ENCODE data around the gene MAU2.
A peak's percentile ranks its signal among the peaks of the same experiment; 100 is the strongest.

MAU2 gene

DNA sequence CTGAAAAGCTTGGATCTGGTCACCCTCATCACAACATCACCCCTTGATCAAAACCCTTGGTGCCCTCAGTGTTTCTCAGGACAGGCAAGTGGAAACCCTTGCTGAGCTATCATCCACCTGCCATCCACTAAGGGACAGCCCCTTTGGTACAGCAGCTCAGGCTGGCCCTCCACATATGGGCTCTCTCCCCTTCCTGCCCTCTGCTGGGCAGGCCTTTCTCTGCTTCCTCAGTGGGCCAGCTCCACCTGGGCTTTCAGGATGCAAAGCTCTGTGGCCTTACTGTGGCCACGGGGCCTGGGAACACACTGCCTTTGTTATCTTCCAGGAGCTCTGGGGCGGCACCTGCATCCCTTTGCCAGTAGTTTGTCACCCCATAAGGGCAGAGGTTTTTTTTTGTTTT, 5.2 kb upstream of the MAU2 start:
- DNase-seq, result no peak

DNA sequence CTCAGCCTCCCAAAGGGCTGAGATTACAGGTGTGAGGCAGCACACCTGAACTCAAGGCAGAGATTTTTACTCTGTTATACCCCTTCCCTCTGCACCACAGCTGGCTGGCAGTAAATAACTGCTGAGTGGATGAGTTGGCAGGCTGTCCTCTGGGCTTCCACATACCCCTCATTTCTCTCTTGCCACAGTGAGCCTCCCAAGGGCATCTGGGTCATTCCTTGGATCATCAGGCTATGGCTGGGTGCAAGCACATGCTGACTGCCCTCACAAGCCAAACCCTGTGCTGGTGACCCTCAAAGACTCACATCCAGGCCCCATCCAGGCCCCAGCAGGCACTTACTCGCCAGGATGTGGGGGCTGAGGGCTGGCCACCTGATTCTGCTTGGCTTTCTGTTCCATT, 4.5 kb upstream of the MAU2 start:
- no peak for DNase-seq

DNA sequence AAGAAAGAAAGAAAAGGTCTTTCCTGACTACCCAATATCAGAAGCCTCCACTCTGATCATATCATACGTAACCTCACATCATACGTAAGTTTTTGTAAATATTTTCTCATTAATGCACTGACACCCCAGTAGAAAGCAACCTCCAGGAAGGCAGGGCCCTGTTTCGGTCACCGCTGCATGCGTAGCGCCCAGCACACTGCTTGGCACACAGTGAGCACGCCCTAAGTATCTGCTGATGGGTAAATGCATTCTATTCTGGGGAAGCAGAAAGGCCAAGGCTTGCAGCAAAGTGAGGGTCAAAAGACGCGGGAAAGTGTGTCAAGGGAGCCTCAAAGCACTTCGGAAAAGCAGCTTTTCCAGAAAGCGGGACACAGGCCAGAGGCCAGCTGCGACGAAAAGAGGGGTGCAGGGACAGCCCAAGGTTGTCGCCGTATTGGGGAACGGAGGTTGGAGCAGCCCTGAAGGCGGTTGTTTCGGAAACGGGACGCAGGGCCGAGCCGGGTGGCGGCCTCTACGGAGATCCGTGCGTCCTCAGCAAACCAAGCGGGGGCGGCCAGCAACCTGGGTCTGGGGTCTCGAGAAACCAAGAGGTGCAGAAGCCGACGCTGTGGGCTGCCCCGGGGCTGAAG, 783 bp upstream of the MAU2 start:
- peak in 1 of 2 donors; percentile 5 for DNase-seq

- peak in 1 of 2 donors; percentile 4 for DNase-seq
These were observed 530 bp downstream of the MAU2 start for GRCh38 chr19:19321141-19321577.

GRCh38 chr19:19324059-19324770, 3.6 kb downstream of the MAU2 start:
- no peak for DNase-seq

DNA sequence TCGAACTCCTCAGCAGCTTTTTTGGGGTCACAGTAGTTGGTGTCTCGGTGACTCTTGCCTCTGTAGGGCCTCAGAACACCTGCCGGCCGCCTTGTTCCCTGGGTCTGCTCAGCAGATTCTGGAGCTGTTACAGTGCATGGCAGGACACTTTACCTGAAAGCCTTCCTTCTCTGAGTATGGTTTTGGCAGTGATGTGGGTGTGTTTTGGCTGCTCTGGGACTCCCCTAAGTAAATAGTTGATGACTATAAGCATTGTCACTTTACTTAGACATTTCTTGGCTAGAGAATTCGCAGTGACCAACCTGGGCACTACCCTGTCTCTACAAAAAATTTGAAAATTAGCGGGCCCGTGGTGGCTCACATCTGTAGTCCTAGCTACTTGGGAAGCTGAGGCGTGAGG, 7.0 kb downstream of the MAU2 start:
- no peak for DNase-seq

DNA sequence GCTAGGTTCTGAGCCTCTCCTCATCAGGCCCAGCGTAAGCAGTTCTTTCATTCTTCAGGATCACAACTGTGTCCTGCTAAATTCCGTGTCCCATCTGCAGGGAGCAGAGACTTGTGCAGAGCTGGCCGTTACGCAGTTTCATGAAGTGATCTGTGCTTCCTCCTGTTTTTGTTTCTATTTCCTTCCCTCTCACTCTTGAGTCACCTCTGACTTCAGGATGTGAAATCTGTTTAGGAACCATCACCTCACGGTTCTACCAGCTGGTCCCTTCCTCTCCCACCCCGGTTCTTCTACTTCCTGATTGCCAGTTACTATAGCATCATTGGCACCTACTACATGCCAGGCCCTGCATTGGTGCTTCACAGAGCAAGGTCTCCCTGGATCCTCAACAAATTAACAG, 8.5 kb downstream of the MAU2 start:
- peak in 1 of 2 donors; percentile 17 for DNase-seq

- DNase-seq, result no peak
These were observed 13.7 kb downstream of the MAU2 start for GRCh38 chr19:19334063-19334988.

- no peak for DNase-seq
These were observed 14.3 kb downstream of the MAU2 start for GRCh38 chr19:19334989-19335344.

GRCh38 chr19:19335408-19336158, 15.0 kb downstream of the MAU2 start:
- DNase-seq, result no peak

GRCh38 chr19:19336597-19336996, 16.0 kb downstream of the MAU2 start:
- no peak for DNase-seq

- no peak for DNase-seq
These were observed 16.5 kb downstream of the MAU2 start for GRCh38 chr19:19337120-19337519.

DNA sequence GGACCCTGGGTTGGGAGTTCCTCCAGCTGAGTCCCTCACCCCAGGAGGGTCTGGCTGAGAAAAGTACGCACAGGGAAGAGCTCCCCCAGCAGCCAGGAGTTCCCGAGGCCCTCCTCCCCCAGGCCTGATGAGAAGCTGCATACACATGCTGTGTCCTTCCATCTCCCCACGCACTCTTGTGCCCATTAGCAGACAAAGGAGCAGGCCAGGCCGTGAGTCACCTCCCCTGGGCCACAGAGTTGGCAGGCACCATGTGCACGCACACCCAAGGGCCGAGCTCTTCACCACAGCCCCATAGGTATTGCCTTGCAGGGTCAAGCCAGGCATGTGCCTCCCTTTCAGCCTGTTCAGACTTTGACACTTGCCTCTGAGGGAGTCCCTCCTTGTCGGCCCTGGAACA, 17.5 kb downstream of the MAU2 start:
- no peak for DNase-seq

- no peak for DNase-seq
These were observed 20.4 kb downstream of the MAU2 start for GRCh38 chr19:19341026-19341425.

DNA sequence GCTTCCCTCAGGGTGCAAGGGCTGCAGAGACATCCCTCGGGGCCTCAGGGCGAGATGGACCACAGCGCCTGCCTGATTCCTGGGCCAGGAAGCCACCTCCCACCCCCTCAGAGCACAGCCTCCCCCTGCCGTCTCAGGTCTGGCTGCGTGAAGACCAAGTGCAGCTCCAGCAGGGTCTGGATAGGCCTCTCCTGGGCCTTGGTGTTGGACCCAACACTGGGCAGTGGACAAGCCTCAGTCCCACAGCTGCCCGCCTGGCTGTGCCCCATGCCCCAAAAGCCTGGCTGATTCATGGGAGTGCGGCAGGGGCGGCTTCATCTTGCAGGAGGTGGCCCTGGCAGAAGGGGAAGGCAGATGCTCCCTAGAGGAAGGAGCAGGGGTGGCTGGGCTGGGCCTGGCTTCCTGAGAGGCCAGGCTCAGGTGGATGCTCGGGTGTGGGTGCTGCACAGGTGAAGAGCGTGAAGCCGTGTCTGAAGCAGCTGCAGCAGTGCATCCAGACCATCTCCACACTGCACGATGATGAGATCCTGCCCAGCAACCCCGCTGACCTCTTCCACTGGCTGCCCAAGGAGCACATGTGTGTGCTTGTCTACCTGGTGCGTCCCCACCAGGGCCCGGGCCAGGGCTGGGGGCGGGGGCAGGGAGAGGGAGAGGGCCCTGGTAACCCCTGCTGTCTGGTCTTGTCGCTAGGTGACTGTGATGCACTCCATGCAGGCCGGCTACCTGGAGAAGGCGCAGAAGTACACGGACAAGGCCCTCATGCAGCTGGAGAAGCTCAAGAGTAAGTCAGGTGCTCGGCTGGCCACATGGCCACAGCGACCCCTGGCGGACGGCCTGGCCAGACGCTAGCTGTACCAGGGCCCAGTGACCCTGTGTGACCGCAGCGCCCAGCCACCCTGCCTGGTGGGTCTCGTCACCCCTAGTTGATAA, 21.7 kb downstream of the MAU2 start:
- no peak for DNase-seq

- no peak for DNase-seq
These were observed 22.4 kb downstream of the MAU2 start for GRCh38 chr19:19343016-19343362.

- DNase-seq, result no peak
These were observed 23.1 kb downstream of the MAU2 start for GRCh38 chr19:19343762-19344161.

- no peak for DNase-seq
These were observed 24.6 kb downstream of the MAU2 start for GRCh38 chr19:19345232-19345631.

DNA sequence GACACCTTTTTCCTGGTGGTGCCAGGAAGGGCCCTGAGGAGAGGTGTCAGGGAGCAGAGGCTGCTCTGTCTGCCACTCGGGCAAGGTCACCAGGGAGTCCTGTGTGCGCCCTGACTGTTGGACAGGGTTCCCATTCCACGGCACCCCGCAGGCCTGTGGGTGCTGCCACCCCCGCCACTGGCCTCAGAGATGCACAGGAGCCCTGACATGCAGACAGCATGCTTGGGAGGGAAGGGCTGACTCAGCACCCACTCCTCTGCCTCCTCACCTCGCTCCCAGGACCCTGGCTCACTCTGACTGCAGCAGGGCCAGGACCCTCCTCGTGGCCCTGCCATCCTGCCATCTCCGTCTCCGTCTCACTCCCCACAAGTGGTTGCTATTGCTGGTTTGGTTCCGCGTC, 25.3 kb downstream of the MAU2 start:
- no peak for DNase-seq

- DNase-seq, result no peak
These were observed 26.9 kb downstream of the MAU2 start for GRCh38 chr19:19347401-19348110.

DNA sequence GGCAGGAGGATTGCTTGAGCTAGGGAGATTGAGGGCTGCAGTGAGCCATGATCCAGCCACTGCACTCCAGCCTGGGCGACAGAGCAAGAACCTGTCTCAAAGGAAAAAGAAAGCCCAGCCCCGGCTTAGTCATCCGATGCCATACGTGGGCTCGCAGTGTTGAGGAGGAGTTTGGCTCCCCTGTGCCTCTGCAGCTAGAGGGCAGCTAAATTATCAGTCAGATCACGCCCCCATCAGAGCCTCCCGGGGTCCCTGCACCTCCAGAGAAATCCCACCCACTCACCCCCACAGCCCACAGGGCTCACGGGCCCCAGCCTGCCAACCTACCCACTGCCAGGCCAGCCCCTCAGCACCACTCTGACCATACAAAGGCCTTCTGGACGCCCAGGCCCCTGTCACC, 27.6 kb downstream of the MAU2 start:
- no peak for DNase-seq

Measured in CD4-positive, alpha-beta T cell treated with Interleukin-4 for 1 hour (primary cell).